Measurements from ENCODE around the gene TAAR9.

Gene TAAR9, protein sequence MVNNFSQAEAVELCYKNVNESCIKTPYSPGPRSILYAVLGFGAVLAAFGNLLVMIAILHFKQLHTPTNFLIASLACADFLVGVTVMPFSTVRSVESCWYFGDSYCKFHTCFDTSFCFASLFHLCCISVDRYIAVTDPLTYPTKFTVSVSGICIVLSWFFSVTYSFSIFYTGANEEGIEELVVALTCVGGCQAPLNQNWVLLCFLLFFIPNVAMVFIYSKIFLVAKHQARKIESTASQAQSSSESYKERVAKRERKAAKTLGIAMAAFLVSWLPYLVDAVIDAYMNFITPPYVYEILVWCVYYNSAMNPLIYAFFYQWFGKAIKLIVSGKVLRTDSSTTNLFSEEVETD

DNA sequence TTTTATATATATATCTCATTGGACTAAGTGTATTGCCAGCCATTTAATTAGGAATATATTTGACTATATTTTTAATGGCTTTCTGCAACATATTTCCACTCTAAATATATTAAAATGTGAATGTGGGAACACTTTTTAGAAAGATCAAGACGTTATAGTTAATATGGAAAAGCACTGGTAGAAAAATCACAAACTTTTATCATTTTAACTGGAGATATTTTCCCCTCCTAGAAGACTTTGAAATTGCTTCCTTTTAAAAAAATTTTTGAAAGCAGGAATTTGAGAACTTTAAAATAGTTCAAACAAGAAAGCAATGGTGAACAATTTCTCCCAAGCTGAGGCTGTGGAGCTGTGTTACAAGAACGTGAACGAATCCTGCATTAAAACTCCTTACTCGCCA, at the start of gene TAAR9:
Gene TAAR9 (plus strand): TSS at position 301 of the 400 bp plus-strand sequence. CDS start 13 bp downstream, at position 314.
- no peak for DNase-seq (ENCODE audit: low spot score)
- in situ Hi-C loops (cut with MboI; ENCODE audit: low pct_unique_long_range_greater_than_20kb, low sequenced_read_pairs, unreplicated experiment), result no loop called here
- TF ChIP-seq, protein P1, sequence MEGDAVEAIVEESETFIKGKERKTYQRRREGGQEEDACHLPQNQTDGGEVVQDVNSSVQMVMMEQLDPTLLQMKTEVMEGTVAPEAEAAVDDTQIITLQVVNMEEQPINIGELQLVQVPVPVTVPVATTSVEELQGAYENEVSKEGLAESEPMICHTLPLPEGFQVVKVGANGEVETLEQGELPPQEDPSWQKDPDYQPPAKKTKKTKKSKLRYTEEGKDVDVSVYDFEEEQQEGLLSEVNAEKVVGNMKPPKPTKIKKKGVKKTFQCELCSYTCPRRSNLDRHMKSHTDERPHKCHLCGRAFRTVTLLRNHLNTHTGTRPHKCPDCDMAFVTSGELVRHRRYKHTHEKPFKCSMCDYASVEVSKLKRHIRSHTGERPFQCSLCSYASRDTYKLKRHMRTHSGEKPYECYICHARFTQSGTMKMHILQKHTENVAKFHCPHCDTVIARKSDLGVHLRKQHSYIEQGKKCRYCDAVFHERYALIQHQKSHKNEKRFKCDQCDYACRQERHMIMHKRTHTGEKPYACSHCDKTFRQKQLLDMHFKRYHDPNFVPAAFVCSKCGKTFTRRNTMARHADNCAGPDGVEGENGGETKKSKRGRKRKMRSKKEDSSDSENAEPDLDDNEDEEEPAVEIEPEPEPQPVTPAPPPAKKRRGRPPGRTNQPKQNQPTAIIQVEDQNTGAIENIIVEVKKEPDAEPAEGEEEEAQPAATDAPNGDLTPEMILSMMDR (IDR thresholded peaks at IDR 0.05; ENCODE audit: extremely low read depth, insufficient read depth, missing control alignments), result no peak

DNA sequence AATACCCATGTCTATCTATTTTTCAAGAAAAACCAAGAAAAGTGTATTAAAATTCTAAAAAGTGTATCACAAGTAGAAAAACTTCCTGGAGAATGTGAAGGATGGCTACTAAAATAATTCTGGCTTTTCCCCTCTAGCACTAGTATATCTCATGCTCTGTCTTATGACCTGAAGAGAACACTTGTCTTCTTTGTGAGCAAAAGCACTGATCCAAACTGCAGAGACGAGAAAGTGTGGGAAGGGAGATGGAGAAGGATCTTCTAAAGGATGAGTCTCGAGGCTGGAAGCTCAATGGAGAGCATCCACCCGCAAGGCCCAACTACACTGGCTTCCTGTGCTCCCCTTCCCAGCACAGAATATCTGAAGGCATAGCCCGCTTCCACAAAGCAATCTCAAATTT, 48.7 kb upstream of the TAAR9 start:
- DNase-seq (ENCODE audit: low spot score), result no peak
- TF ChIP-seq, protein P1 (IDR thresholded peaks at IDR 0.05; ENCODE audit: extremely low read depth, insufficient read depth, missing control alignments), result no peak
- in situ Hi-C loops (cut with MboI; ENCODE audit: low pct_unique_long_range_greater_than_20kb, low sequenced_read_pairs, unreplicated experiment), result no loop called here

DNA sequence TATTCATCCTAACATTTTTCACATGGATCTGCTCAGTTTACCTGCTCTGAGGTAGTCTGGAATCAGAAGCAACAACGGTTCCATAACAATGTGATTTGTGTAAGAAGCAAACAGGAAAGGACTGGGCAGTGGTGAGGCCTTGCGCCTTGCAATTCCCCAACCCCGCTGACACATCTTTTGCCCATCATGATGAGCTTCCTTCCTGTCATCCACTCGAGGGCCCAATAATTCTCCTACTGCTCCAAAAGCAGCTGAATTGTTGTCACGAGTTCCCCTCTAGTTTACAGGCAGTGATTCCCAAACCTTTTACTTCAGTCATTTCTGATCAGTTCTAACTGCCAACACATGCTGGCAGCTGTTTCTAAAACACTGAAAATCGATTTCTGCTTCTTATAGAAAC, 48.1 kb upstream of the TAAR9 start:
- in situ Hi-C loops (cut with MboI; ENCODE audit: low pct_unique_long_range_greater_than_20kb, low sequenced_read_pairs, unreplicated experiment), result no loop called here
- TF ChIP-seq, protein P1 (IDR thresholded peaks at IDR 0.05; ENCODE audit: extremely low read depth, insufficient read depth, missing control alignments), result no peak
- no peak for DNase-seq (ENCODE audit: low spot score)

DNA sequence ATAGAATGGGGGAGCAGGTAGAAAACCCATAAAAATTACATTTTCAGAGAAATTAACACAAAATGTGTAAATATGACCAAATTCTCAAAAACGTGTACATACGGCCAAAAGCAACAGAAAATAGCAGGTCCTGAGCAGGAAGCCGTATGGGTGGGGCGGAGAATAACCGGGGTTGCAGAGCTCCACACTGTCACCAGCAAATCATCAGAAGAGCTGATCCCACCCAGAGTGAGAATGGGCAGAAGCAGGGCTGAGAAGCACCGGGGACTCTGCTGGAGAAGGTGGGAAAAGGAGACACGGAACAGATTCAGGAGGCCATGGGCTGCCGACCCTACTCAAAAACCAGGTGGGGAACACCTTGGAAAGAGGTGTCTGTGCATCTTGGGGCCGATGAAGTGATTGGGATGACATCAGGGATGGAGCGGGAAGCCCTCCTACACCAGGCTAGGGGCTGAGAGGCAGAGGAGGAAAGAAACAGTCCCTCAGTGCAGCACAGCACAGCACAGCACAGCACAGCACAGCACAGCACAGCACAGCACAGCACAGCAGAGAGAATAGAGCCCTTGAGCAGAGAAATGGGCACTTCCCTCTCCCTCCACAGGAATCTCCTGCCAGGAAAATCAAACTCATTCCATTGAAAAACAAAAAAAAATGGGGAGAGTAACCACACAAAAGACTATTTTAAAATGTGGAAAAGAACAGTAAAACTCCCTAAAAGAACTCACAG, 47.4 kb upstream of the TAAR9 start:
- TF ChIP-seq, protein P1 (IDR thresholded peaks at IDR 0.05; ENCODE audit: extremely low read depth, insufficient read depth, missing control alignments), result no peak
- DNase-seq (ENCODE audit: low spot score), result no peak
- in situ Hi-C loops (cut with MboI; ENCODE audit: low pct_unique_long_range_greater_than_20kb, low sequenced_read_pairs, unreplicated experiment), result no loop called here

DNA sequence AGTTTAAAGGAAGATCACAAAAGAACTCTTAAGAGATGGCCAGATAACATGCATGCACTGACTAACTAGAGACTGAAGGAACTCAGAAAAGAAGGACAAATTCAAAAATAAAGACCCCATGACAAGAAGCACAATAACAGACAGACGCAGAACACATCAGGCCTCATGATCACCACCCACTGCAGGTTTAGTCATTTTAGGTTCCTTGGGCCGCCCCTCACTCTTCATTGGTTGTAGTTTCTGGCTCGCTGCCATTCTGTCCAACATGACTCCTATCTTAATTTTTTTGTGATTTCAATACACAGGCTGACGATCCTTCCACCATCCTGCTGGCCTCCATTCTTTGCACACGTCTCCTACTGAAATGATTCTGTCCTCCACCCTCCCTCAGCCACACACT, 46.8 kb upstream of the TAAR9 start:
- no peak for DNase-seq (ENCODE audit: low spot score)
- TF ChIP-seq, protein P1 (IDR thresholded peaks at IDR 0.05; ENCODE audit: extremely low read depth, insufficient read depth, missing control alignments), result no peak
- in situ Hi-C loops (cut with MboI; ENCODE audit: low pct_unique_long_range_greater_than_20kb, low sequenced_read_pairs, unreplicated experiment), result no loop called here

DNA sequence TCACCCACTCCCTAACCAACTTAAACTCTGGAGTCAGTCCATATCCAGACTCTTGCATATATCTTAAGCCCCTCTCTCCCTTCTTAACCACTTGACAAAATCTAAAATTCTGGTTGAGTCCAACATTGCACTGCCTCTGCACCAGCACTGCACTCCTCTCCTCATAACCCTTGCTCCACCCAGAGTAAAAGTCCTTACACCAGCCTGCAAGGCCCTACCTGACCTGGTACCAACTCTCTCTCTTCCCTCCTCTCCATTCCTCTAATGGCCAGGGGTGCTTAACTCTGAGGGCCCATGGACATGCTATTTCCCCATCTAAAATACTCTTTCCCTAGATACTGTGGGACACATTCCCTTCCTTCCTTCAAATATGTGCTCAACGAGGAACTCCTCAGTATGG, 46.2 kb upstream of the TAAR9 start:
- DNase-seq (ENCODE audit: low spot score), result no peak
- TF ChIP-seq, protein P1 (IDR thresholded peaks at IDR 0.05; ENCODE audit: extremely low read depth, insufficient read depth, missing control alignments), result no peak
- in situ Hi-C loops (cut with MboI; ENCODE audit: low pct_unique_long_range_greater_than_20kb, low sequenced_read_pairs, unreplicated experiment), result no loop called here
